Measurements from ENCODE around the gene NAALADL2. TPM values are rescaled to one million over a fixed set of nuclear protein-coding genes. Genes with fewer than 3 reads are reported as not detected.
"Not testable (repeated sequence)": the region's sequence is repeated elsewhere in the genome, so short reads cannot be mapped to it uniquely, and the experiment has no call there.

The NAALADL2 gene
- total and polyA plus RNA-seq, 3 donors from 2014 or later, result 5.4 to 15.6 (median 6.0) TPM

DNA sequence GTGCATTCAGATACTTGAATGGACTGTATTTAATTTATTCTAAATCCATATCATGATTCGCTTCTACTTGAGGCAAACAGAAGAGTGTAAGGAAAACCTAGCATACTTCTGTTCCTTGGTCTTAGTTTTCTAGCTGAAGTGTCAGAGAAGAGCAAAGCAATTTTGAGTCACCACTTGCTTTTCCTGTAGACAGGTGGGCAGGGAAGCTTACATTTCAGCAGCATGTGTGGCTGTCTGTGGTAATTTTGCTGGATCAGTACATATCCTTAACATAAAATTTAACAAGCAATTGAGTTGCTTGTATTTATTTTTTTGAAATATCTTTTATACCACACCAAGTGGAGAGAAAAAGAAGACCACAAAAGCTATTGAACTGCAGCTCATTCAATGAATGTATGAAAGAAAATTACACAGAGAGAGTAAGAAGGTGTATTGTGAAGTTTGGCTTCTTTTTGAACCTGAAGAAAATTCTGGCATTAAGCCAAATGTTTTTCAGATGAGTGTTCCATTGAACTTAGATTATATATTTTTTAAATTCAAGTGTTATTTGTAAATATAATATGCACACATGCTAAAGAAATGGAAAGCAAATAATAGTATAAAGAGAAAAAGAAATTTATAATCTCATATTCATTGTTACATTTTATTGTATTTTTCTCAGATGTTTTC, 747.6 kb downstream of the NAALADL2 start:
- no peak overlapping the region for H3K27ac ChIP-seq
- H3K27me3 ChIP-seq, result no peaks in the 10 kb centered on the region
- no peaks in the 10 kb centered on the region for H3K36me3 ChIP-seq (ENCODE audit: low read depth, missing control alignments)
- no peaks in the 10 kb centered on the region for H3K9me3 ChIP-seq
- H3K4me1 ChIP-seq, result no peaks in the 10 kb centered on the region
- TF ChIP-seq, protein P1, sequence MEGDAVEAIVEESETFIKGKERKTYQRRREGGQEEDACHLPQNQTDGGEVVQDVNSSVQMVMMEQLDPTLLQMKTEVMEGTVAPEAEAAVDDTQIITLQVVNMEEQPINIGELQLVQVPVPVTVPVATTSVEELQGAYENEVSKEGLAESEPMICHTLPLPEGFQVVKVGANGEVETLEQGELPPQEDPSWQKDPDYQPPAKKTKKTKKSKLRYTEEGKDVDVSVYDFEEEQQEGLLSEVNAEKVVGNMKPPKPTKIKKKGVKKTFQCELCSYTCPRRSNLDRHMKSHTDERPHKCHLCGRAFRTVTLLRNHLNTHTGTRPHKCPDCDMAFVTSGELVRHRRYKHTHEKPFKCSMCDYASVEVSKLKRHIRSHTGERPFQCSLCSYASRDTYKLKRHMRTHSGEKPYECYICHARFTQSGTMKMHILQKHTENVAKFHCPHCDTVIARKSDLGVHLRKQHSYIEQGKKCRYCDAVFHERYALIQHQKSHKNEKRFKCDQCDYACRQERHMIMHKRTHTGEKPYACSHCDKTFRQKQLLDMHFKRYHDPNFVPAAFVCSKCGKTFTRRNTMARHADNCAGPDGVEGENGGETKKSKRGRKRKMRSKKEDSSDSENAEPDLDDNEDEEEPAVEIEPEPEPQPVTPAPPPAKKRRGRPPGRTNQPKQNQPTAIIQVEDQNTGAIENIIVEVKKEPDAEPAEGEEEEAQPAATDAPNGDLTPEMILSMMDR (IDR thresholded peaks at IDR 0.05), result no peak
- no peak for TF ChIP-seq POLR2A (IDR thresholded peaks at IDR 0.05)
- intact Hi-C loops (cut with DNase I; ENCODE audit: low total_unique reads), result no loop called here
- H3K4me3 ChIP-seq, result no peak overlapping the region
- no peak for DNase-seq
- WGBS, 2 donors, result 94 to 100% methylated on average over 1 of the region's 1 CpG

DNA sequence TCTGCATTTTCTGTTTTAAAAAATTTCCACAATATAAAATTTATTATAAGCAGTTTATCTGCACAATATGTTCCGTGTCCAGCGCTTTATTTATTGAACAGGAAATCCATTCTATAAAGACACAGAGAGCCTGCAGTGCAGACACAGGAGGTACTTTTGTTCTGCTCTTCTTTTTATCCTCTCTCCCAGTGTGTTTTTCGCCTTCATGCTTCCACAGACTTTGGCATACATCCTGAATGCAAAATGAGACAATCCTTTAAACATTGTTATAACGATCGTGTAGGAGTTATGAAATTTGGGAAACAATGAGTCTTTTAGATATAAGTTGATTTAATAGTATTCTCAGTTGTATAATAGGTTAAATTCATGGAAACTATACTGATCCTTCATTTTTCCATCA, 749.2 kb downstream of the NAALADL2 start:
- no peaks in the 10 kb centered on the region for H3K27me3 ChIP-seq
- TF ChIP-seq, protein P1 (IDR thresholded peaks at IDR 0.05), result no peak
- no peak for TF ChIP-seq POLR2A (IDR thresholded peaks at IDR 0.05)
- intact Hi-C loops (cut with DNase I; ENCODE audit: low total_unique reads), result no loop called here
- no peaks in the 10 kb centered on the region for H3K9me3 ChIP-seq
- H3K36me3 ChIP-seq (ENCODE audit: low read depth, missing control alignments), result no peaks in the 10 kb centered on the region
- no peak for DNase-seq
- H3K27ac ChIP-seq, result no peak overlapping the region
- H3K4me1 ChIP-seq, result no peaks in the 10 kb centered on the region
- WGBS, 2 donors, result 48 to 55% methylated on average over 5 of the region's 5 CpGs
- H3K4me3 ChIP-seq, result no peak overlapping the region

DNA sequence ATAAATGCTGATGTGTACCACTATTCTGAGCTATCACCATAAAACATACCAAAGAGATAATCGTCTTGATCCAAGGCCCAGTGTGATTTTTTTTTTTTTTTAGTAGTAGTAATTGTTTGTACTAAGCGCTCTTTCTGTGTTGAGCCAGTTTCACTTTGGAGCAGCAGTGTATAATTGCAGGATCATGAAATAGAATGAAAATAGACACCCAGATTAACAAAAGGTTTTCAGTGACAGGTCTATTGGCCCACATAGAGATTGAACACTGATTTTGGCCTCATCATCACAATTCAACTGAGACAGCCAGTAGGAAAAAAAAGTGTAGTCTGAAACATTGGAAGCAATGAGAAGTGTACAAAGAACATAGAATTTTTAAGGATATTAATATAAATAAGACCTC, 749.8 kb downstream of the NAALADL2 start:
- Histone ChIP-seq H3K9me3 (no peaks in the 10 kb centered on the region), H3K27me3 (no peaks in the 10 kb centered on the region), H3K27ac (no peak overlapping the region), H3K4me1 (no peaks in the 10 kb centered on the region), H3K36me3 (ENCODE audit: low read depth, missing control alignments) (no peaks in the 10 kb centered on the region), H3K4me3 (no peak overlapping the region)
- WGBS, 2 donors, result 61 to 66% methylated on average over 2 of the region's 2 CpGs
- TF ChIP-seq POLR2A (IDR thresholded peaks at IDR 0.05), result no peak
- TF ChIP-seq, protein P1 (IDR thresholded peaks at IDR 0.05), result no peak
- intact Hi-C loops (cut with DNase I; ENCODE audit: low total_unique reads), result no loop called here
- DNase-seq, result no peak

DNA sequence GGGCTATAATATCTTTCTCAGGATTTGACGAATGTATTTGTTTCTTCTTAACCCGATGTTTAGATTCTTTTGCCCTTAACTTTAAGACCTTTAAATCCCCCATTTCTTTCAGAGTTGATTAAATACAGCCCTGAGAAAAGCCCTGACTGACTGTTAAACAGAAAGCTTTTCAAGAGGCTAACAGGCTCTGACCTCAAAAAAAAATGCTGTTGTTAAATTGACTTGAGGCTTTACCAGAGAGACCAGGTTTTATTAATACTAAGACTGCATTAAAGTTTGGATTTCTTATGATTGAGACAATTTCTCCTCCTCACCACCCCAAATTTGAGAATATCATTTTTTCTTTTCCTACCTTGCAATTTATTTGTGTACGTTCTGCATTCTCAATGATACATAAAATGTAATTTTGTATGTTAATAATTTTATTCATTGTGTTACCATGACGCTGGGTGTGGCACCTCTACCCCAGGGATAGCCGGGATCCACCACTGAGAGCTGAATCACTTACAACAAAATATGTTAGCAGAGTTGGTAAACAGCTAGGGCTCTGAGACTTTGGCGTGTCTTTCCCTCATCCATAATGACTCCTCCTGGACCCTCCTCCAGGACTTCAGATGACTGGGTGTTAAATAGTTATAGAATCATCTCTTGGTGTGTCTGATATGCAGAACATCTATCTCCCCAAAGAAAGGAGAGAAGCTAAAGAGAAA, 753.5 kb downstream of the NAALADL2 start:
- DNase-seq, result no peak
- no peaks in the 10 kb centered on the region for H3K27me3 ChIP-seq
- H3K27ac ChIP-seq, result no peak overlapping the region
- H3K4me1 ChIP-seq, result no peaks in the 10 kb centered on the region
- H3K9me3 ChIP-seq, result no peaks in the 10 kb centered on the region
- no peak overlapping the region for H3K4me3 ChIP-seq
- no peak for TF ChIP-seq POLR2A (IDR thresholded peaks at IDR 0.05)
- TF ChIP-seq, protein P1 (IDR thresholded peaks at IDR 0.05), result no peak
- no peaks in the 10 kb centered on the region for H3K36me3 ChIP-seq (ENCODE audit: low read depth, missing control alignments)
- intact Hi-C loops (cut with DNase I; ENCODE audit: low total_unique reads), result no loop called here
- 80 to 81% methylated on average over 6 of the region's 6 CpGs for WGBS, 2 donors

DNA sequence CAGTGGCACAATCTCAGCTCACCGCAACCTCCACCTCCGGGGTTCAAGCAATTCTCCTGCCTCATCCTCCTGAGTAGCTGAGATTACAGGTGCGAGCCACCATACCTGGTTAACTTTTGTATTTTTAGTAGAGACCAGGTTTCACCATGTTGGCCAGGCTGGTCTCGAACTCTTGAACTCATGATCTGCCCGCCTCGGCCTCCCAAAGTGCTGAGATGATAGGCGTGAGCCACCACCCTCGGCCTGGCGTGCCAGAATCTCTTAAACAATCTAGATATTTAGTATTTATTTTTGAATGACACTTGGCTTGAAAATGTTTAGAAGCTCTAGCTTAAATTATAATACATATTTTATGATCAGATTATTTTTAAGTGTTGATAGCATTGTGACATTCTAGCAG, 755.0 kb downstream of the NAALADL2 start:
- H3K4me3 ChIP-seq; intact Hi-C loops (cut with DNase I; ENCODE audit: low total_unique reads); DNase-seq; H3K27me3 ChIP-seq; H3K4me1 ChIP-seq; H3K9me3 ChIP-seq; H3K27ac ChIP-seq; H3K36me3 ChIP-seq (ENCODE audit: low read depth, missing control alignments): not testable (repeated sequence)
- WGBS, 2 donors, result 90 to 95% methylated on average over 9 of the region's 9 CpGs
